NCI-H1105 treated with DMSO at 0.1 percent for 48 hours (cell line): ENCODE measurements around the gene TRMT1L.
A peak's percentile ranks its signal among the peaks of the same experiment; 100 is the strongest.

Source experiments
- DNase-seq: peaks from one replicate; lab custom pipeline; 2025; lab: John Stamatoyannopoulos, UW

Gene TRMT1L

GRCh38 chr1:185129708-185130107 lies 27.0 kb downstream of the TRMT1L start:
- DNase-seq, result no peak

DNA sequence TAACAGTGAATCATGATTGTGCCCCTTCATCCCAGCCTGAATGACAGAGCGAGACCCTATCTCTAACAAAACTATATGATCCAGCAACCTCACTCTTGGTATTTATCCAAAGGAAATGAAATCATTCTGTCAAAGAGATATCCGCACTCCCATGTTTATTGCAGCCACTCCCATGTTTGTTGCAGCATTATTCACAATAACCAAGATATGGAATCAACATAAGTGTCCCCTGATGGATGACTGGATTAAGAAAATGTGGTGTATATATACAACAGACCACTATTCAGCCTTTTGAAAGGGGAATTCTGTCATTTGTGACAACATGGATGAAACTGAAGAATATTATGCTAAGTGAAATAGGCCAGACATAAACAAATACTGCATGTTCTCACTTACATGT lies 44.4 kb downstream of the TRMT1L start:
- no peak for DNase-seq

DNA sequence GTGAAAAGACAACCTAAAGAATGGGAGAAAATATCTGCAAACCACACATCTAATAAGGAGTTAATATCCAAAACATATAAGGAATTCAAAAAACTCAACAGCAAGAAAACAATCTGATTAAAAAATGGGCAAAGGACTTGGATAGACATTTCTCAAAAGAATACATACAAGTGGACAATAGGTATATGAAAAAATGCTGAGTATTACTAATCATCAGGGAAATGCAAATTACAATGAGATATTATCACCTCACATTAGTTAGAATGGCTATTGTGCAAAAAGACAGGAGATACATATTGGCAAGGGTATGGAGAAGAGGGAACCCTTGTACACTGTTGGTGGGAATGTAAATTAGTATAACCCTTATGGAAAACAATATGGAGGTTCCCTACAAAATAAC lies 44.9 kb downstream of the TRMT1L start:
- no peak for DNase-seq

GRCh38 chr1:185110145-185110544 lies 46.6 kb downstream of the TRMT1L start:
- DNase-seq, result no peak

DNA sequence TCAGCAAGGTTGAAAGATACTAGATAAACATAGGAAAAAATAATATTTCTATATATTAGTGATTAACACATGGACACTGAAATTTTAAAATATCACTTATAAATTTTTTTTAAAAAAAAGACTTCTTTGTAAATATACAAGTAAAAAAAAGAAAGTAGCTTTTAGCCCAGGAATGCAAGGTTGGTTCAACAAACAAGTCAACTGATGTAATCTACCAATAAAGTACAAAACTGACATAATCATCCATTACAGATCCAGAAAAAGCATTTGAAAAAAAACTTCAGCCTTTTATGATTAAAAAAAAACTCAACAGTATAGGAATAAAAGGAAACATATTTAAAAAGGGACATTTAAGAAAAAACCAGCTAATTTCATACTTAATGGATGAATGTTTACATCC lies 48.4 kb downstream of the TRMT1L start:
- no peak for DNase-seq

DNA sequence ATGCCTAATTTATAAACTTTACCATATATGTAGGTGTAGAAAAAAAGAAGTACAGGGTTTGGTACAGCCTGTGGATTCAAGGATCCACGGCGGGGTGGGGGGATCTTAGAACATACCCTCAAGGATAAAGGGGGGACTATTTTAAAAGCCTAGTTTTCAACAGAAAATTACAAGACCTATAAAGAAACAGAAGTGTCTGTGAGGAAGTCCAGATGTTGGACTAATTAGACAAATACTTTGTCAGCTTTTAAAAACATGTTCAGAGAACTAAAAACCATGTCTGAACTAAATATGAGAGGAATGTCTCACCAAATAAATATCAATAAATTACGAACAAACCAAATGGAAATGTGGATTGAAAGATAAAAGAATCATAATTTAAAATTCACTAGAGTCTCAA lies 51.6 kb downstream of the TRMT1L start:
- no peak for DNase-seq

GRCh38 chr1:185104083-185104482 lies 52.7 kb downstream of the TRMT1L start:
- no peak for DNase-seq

DNA sequence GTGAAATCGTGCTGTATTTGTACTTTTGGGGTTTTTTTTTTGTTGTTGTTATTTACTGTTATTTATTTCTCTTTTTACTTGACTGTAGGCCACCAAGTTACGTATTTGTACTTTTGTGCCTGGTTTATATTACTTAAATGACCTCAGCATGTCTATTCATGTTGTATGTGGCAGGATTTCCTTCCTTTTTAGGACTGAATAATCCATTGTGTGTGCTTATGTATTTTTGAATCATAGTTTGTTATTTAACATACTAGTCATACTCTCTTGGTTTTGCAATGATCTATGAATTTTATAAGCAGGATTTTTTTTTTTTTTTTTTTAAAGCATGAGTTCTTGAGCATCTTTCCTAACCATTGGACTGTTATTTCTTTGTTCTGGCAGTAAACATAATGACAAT lies 60.2 kb downstream of the TRMT1L start:
- no peak for DNase-seq

GRCh38 chr1:185094761-185095160 lies 62.0 kb downstream of the TRMT1L start:
- DNase-seq, result no peak

DNA sequence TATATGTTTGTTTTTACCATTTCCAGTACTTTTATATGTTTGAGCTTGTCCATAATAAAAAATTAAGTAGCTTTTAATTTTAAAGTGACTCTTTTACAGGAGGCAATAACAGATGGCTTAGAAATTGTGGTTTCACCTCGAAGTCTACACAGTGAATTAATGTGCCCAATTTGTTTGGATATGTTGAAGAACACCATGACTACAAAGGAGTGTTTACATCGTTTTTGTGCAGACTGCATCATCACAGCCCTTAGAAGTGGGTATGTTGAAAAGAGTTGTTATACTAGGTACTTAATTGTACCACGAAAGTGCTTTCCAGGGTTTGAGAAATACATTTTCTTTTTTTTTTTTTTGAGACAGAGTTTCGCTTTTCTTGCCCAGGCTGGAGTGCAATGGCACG lies 65.3 kb downstream of the TRMT1L start:
- DNase-seq, result peak; percentile 70

DNA sequence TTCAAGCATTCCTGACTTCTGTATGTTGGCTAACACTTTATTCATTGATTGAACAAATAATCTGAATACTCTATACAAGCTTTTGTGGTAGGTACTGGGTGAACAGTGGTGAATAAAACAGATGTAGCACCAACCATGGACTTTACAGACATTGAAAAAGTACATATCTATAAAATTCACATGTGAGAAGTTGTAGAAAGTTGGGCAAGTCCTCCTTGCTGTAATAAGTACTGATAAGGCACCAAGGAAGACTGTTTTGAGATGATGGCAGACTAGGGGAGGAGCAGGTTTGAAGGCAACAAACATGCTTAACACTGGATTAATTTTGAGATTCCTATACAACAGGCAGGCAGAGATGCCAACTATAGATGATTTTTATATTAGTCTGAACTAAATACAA lies 69.0 kb downstream of the TRMT1L start:
- no peak for DNase-seq

GRCh38 chr1:185087101-185087500 lies 69.7 kb downstream of the TRMT1L start:
- no peak for DNase-seq

DNA sequence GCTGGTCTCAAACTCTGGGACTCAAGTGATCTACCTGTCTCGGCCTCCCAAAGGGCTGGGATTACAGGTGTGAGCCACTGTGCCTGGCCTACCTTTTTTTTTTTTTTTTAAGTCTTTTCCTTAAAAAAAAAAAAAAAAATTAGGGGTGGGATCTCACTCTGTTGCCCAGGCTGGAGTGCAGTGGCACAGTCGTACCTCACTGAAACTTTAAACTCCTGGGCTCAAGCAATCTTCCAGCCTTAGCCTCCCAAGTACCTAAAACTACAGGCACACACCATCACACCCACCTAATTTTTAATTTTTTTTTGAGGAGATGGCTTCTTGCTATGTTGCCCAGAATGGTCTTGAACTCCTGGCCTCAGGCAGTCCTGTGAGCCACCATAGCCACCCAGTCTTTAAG lies 72.9 kb downstream of the TRMT1L start:
- no peak for DNase-seq

DNA sequence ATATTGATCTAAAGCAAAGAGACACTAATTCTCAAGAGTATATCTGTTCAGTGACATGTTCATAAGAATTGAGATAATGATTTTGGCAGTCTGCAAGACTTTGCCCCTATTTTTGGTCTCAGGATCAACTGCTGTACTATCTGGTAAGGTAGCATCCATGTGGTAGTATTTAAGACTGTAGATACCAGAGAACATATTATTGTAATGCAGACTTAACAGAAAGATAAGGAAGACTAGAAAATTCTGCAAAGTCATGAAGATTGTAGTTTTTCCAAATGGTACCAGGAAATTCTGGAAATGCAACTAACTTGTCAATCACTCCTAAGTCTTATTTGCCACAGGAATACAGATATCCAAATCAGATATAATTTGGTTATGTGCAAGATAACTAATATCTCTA lies 76.3 kb downstream of the TRMT1L start:
- DNase-seq, result no peak

GRCh38 chr1:185077374-185077773 lies 79.4 kb downstream of the TRMT1L start:
- DNase-seq, result no peak

GRCh38 chr1:185075476-185075875 lies 81.3 kb downstream of the TRMT1L start:
- no peak for DNase-seq

- no peak for DNase-seq
These were observed 82.4 kb downstream of the TRMT1L start for GRCh38 chr1:185074307-185074706.

DNA sequence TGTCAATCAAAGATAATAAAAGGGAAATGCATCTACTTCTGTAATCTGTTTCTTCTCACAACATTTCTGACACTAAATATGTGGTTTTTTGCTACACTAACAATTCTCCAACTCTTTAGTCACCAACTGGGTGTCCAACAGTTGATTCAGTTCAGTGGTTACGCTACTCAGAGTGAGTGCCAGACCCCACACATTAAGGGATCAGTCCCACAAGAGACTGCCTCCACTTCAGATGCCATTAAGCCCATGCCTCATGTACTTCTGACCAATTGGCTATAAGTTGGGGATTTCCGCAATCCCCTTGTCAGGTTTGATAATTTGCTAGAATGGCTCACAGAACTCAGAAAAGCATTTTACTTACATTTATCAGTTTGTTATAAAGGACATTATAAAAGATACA lies 83.0 kb downstream of the TRMT1L start:
- no peak for DNase-seq

GRCh38 chr1:185070051-185070450 lies 86.7 kb downstream of the TRMT1L start:
- DNase-seq, result no peak

GRCh38 chr1:185069202-185069772 lies 87.5 kb downstream of the TRMT1L start:
- DNase-seq, result no peak

DNA sequence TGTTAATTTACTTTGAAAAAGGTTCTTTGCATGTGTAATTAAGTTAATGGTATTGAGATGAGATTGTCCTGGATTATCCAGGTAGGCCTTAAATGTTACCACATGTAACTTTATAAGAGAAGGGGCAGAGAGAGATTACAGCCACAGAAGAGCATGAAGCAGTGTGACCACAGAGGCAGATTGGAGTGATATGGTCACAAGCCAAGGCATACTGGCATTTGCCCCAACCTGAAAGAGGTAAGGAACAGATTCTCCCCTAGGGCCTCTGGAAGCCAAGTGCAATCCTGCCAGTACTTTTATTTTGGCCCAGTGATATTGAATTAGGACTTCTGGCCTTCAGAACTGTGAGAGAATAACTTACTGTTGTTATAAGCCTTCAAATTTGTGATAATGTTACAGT lies 88.4 kb downstream of the TRMT1L start:
- DNase-seq, result no peak
